ENCODE results near the gene ITM2B. TPM values are rescaled to one million over a fixed set of nuclear protein-coding genes. Genes with fewer than 3 reads are reported as not detected.
"Not testable (repeated sequence)": the region's sequence is repeated elsewhere in the genome, so short reads cannot be mapped to it uniquely, and the experiment has no call there.

ITM2B gene
- total RNA-seq, 1 donor from 2014 or later, result 403 TPM

- TF ChIP-seq CTCF (conservative IDR thresholded peaks at IDR 0.05; ENCODE audit: low read depth, low read length), result no peak
- H3K4me3 ChIP-seq (ENCODE audit: low read depth, low read length), result no peak overlapping the region
- no peak for DNase-seq (ENCODE audit: low read depth)
Observed at GRCh38 chr13:48192411-48192935, 40.5 kb upstream of the ITM2B start.

DNA sequence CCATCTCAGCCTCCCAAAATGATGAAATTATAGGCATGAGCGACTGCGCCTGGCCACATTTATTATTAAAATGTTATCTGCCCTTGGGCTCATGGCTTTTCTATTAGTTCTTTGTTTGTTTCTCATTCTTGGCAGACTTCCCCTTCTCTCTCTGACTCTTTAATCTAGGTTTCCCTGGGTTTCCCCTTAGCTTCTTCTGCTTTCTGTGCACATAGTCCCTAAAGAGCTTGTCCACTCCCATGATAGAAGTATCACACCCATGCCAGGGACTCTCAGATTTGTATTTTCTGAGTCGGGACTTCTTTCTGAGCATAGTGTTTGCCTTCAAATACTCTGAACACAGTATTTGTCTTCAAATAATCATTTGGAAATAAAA, 38.6 kb upstream of the ITM2B start:
- no peak for DNase-seq (ENCODE audit: low read depth)
- TF ChIP-seq CTCF (conservative IDR thresholded peaks at IDR 0.05; ENCODE audit: low read depth, low read length), result no peak
- H3K4me3 ChIP-seq (ENCODE audit: low read depth, low read length), result no peak overlapping the region

- no peak for DNase-seq (ENCODE audit: low read depth)
- no peak for TF ChIP-seq CTCF (conservative IDR thresholded peaks at IDR 0.05; ENCODE audit: low read depth, low read length)
- H3K4me3 ChIP-seq (ENCODE audit: low read depth, low read length), result no peak overlapping the region
Observed at GRCh38 chr13:48199404-48199946, 33.5 kb upstream of the ITM2B start.

- no peak overlapping the region for H3K4me3 ChIP-seq (ENCODE audit: low read depth, low read length)
- DNase-seq (ENCODE audit: low read depth), result no peak
- TF ChIP-seq CTCF (conservative IDR thresholded peaks at IDR 0.05; ENCODE audit: low read depth, low read length), result no peak
Observed at GRCh38 chr13:48201044-48201443, 32.0 kb upstream of the ITM2B start.

GRCh38 chr13:48207207-48207606, 25.8 kb upstream of the ITM2B start:
- not testable (repeated sequence) for DNase-seq (ENCODE audit: low read depth); H3K4me3 ChIP-seq (ENCODE audit: low read depth, low read length)

DNA sequence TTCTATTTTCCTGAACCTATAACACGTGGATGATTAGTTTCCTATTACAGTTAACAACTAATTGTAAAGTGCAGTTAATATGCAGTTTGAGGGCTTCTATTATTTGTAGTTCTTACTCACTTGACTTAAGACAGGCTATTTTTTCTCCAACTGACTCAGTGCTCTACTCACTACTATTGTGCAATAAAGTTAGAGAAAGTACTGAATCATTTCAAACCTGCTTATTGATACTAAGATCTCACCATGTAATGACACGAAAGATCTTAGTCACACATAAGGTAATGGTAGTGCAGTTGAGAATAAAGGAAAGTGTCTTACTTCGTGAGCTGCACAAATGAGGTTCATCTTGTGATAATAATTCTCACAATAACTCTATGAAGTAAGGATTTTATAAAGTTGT, 22.8 kb upstream of the ITM2B start:
- no peak overlapping the region for H3K4me3 ChIP-seq (ENCODE audit: low read depth, low read length)
- DNase-seq (ENCODE audit: low read depth), result peak; percentile 97
- TF ChIP-seq CTCF (conservative IDR thresholded peaks at IDR 0.05; ENCODE audit: low read depth, low read length), result no peak

GRCh38 chr13:48214519-48215121, 18.4 kb upstream of the ITM2B start:
- H3K4me3 ChIP-seq (ENCODE audit: low read depth, low read length), result no peak overlapping the region
- TF ChIP-seq CTCF (conservative IDR thresholded peaks at IDR 0.05; ENCODE audit: low read depth, low read length), result no peak
- no peak for DNase-seq (ENCODE audit: low read depth)

- not testable (repeated sequence) for H3K4me3 ChIP-seq (ENCODE audit: low read depth, low read length); DNase-seq (ENCODE audit: low read depth)
Observed at GRCh38 chr13:48215511-48216203, 17.3 kb upstream of the ITM2B start.

Data from epithelial cell of proximal tubule (primary cell).